LoVo (cell line): ENCODE measurements around the gene AFAP1L1.
A peak's percentile ranks its signal among the peaks of the same experiment; 100 is the strongest.

Experiments used
- DNase-seq: peaks from one replicate; pipeline ENCODE4 v3.0.0-alpha.2; 2016; ENCODE audit warnings: low spot score

AFAP1L1 gene

GRCh38 chr5:149372932-149373331 lies 101.3 kb downstream of the AFAP1L1 start:
- no peak for DNase-seq

- no peak for DNase-seq
Observed at GRCh38 chr5:149374303-149374702, 102.6 kb downstream of the AFAP1L1 start.

- DNase-seq: no peak
Observed at GRCh38 chr5:149374801-149375200, 103.1 kb downstream of the AFAP1L1 start.

DNA sequence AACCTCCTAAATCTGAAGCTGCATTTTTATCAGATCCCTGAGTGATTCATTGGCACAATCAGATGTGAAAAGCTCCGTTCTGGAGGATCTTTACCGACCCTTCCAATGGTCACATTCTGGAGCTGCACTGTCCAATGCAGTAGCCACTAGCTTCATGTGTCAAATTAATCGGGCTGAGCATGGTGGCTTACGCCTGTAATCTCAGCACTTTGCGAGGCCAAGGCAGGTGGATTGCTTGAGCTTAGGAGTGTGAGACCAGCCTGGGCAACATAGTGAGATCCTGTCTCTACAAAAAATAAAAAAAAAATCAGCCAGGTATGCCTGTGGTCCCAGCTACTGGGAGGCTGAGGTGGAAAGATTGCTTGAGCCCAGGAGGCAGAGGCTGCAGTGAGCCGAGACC lies 103.8 kb downstream of the AFAP1L1 start:
- DNase-seq: no peak

GRCh38 chr5:149376104-149376503 lies 104.4 kb downstream of the AFAP1L1 start:
- DNase-seq: no peak

- DNase-seq: no peak
Observed at GRCh38 chr5:149376711-149377447, 105.2 kb downstream of the AFAP1L1 start.

GRCh38 chr5:149378241-149378820 lies 106.7 kb downstream of the AFAP1L1 start:
- DNase-seq: no peak

- no peak for DNase-seq
Observed at GRCh38 chr5:149379177-149379761, 107.6 kb downstream of the AFAP1L1 start, which contains the start of gene IL17B. Gene IL17B, minus strand, starts transcription at chr5:149379292. Its CDS starts 67 bp downstream, at chr5:149379225.

DNA sequence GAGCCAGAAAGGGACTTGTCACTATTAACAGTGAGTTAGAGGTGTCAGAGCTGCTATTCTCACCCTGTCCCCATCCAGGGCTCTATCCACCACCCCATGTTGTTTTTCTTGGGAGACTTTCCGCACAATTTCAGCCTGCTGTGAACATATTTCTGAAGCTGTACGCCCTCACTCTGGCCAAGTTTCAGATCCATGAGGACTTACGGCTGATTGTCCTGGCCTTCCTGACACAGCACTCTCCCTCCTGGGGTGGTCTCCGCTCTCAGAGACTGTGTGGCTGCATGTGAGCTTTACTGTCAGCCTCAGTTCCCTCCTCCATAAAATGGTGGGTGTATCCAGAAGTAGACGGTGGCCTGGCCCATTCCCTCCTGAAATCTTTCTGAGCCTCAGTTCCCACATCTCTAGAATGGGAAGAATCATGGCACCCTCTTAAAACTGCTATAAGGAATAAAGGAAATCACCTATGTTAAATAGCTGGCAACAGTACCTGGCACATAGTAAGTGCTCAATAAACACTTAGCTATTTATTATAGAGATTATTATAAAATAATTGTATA lies 108.2 kb downstream of the AFAP1L1 start:
- no peak for DNase-seq

GRCh38 chr5:149380466-149381121 lies 108.9 kb downstream of the AFAP1L1 start:
- DNase-seq: no peak

- DNase-seq: no peak
Observed at GRCh38 chr5:149381261-149381985, 109.8 kb downstream of the AFAP1L1 start.

- peak; percentile 76 for DNase-seq
Observed at GRCh38 chr5:149381986-149382338, 110.3 kb downstream of the AFAP1L1 start.

- DNase-seq: no peak
Observed at GRCh38 chr5:149382517-149383220, 111.0 kb downstream of the AFAP1L1 start.

DNA sequence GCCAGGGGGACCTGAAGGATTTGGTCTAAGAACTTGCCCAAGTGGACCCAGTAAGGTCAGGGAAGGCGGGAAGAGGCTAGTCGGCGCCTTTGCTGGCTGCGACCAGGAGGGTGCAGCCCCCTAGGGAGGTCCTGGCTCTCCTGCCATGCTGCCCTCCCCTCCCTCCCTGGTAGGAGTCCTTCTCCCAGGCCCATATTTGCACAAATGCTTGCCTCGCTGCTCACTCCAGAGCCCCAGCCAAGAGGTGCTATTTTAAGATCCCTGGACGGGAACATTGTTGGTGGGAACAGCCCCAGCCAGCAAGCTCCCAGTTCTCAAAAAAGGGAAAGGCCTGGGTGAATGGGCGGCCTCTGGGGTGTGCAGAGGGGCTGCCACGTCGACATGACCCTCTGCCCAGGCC lies 111.7 kb downstream of the AFAP1L1 start:
- DNase-seq: no peak

DNA sequence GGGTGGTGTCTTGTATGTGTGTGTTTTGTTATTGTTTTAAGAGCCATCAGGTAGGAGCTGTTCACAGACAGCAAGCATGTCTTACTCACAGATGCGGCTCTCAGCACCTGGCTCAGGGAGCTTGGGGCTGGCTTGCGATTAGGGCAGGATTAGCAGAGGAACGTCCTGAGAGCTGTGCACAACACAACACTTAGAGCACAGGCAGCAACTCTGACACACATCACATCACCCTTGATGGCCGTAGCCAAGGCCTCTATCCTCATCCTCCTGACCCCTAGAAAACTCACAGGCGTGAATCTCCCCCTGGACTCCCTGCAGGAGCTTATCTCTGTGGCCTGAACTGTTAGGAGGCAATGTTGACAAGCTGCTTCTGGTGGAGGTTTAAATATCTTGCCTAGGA lies 114.5 kb downstream of the AFAP1L1 start:
- no peak for DNase-seq

- no peak for DNase-seq
Observed at GRCh38 chr5:149387081-149387631, 115.5 kb downstream of the AFAP1L1 start.

DNA sequence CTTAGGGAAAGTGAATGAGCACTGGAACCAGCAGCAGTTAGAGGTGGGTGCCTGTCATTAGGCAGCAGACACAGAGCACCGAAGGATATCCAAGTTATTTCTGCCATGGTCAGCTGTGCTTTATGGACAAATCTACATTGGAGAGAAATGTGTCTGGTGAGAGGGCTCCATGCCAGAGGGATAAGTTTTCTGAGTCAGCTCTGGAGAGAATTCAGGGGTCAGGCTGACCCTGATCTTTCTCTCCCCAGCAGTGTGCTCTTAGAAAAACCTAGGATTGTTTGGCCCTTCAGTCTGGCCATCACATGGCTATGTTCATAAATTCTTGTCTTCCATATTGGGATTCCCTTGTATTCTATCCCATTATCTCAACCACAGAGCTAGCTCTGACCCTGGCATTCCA lies 116.3 kb downstream of the AFAP1L1 start:
- no peak for DNase-seq

GRCh38 chr5:149388498-149389190 lies 117.0 kb downstream of the AFAP1L1 start:
- DNase-seq: no peak

DNA sequence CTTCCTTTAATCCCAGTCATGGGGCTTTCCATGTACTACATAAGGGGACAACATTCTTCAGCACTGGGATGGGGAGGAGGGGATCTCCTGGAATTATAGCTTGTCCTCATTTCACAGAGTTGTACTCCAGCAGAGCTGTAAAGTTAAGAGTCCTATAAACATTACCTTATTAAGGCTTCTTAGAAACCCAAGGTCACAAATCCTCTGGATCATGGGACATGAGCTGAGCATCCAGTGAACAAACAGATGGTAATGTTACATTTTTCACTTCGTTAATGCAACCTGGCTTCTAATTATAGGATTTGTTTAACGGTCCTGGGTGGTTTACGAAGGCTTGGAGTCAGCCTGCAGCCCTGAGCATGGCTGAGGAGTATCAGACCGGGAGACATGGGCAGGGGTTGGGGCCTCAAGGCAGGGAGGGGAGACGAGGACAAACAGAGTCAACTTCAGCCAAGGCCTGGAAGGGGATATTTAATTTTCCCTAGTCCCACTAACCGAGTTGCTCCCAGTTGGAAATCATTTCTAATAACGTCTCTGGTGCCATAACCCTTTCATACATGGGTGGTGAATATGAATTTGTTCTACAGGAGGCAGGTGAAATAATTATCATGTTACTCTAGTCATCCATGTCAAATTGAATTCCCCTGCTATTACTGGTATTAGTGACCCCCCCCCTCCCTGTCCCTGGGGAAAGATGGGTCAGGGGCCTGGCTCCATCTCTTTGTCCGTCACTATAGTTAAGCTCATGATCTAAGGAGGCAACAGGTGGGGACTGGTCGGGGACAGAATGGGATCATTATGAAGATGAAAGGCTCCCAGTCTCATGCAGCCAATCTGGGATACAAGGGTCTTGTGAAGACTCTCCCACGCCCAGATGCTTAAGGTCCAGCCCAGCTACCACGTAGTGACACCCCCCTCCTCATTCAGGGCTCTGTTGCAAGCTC lies 118.2 kb downstream of the AFAP1L1 start:
- DNase-seq: no peak
